ENCODE data around the gene DHCR7.

Gene DHCR7

DNA sequence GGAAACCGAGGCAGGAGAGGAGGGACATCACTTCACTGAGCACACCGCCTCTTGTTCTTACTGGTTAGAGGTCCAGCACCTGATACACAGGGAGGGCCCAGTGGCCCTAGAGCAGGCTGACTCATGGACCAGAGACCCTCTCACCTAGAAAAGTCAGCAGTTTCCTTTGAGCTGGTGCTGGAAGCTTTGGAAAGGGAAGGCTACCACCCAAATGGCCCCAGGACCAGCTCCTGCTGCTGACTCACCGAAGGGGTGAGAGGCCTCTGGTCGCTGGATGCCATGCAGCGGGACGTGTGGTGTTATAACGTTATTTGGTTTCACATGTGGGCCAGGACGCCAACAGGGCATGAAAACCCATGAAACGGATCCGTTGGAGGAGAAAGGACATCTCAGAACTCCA is 8.6 kb upstream of the DHCR7 start:
- ATAC-seq (ENCODE audit: low read depth), result no peak
- peaks cover 4% of the 10 kb centered on the region for H3K4me1 ChIP-seq (ENCODE audit: insufficient read depth, poor library complexity, severe bottlenecking)
- TF ChIP-seq, protein P1, sequence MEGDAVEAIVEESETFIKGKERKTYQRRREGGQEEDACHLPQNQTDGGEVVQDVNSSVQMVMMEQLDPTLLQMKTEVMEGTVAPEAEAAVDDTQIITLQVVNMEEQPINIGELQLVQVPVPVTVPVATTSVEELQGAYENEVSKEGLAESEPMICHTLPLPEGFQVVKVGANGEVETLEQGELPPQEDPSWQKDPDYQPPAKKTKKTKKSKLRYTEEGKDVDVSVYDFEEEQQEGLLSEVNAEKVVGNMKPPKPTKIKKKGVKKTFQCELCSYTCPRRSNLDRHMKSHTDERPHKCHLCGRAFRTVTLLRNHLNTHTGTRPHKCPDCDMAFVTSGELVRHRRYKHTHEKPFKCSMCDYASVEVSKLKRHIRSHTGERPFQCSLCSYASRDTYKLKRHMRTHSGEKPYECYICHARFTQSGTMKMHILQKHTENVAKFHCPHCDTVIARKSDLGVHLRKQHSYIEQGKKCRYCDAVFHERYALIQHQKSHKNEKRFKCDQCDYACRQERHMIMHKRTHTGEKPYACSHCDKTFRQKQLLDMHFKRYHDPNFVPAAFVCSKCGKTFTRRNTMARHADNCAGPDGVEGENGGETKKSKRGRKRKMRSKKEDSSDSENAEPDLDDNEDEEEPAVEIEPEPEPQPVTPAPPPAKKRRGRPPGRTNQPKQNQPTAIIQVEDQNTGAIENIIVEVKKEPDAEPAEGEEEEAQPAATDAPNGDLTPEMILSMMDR (IDR thresholded peaks at IDR 0.05; ENCODE audit: poor library complexity, severe bottlenecking), result no peak

DNA sequence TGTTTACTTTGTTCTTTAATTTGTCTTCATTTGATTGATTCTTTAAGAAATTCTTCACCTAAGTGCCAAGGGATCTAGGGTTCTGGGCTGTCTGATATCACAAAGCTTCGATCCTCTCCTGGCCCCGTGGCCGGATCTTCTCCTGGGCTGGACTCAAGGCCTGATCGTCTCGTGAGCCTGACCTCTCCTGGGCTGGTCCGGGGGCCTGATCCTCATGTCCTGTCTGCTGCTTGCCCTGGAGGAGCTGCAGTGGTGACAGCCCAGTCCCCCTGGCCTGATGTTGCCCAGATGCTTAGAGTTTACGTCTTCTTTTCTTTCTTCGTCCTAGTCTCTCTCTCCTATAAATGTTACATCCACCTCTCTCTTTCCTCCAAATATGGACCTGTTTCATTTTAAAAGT is 8.1 kb upstream of the DHCR7 start:
- H3K27ac ChIP-seq (ENCODE audit: poor library complexity, severe bottlenecking), result no peak overlapping the region
- H3K4me3 ChIP-seq (ENCODE audit: severe bottlenecking), result no peak overlapping the region
- peak; percentile 34 for DNase-seq (ENCODE audit: low spot score)
- TF ChIP-seq, protein P1 (IDR thresholded peaks at IDR 0.05; ENCODE audit: poor library complexity, severe bottlenecking), result no peak
- no peaks in the 10 kb centered on the region for H3K27me3 ChIP-seq (ENCODE audit: insufficient read depth, poor library complexity, severe bottlenecking)
- peaks cover 4% of the 10 kb centered on the region for H3K4me1 ChIP-seq (ENCODE audit: insufficient read depth, poor library complexity, severe bottlenecking)
- no peaks in the 10 kb centered on the region for H3K9me3 ChIP-seq (ENCODE audit: severe bottlenecking)
- peaks cover 39% of the 10 kb centered on the region for H3K36me3 ChIP-seq (ENCODE audit: low read depth)
- no peak for ATAC-seq (ENCODE audit: low read depth)

More for the DNA sequence above, 8.6 kb upstream of the DHCR7 start:
- Histone ChIP-seq H3K4me3 (ENCODE audit: severe bottlenecking) (no peak overlapping the region), H3K36me3 (ENCODE audit: low read depth) (peaks cover 39% of the 10 kb centered on the region), H3K27ac (ENCODE audit: poor library complexity, severe bottlenecking) (no peak overlapping the region), H3K9me3 (ENCODE audit: severe bottlenecking) (no peaks in the 10 kb centered on the region), H3K27me3 (ENCODE audit: insufficient read depth, poor library complexity, severe bottlenecking) (no peaks in the 10 kb centered on the region)
- peak; percentile 19 for DNase-seq (ENCODE audit: low spot score)

DNA sequence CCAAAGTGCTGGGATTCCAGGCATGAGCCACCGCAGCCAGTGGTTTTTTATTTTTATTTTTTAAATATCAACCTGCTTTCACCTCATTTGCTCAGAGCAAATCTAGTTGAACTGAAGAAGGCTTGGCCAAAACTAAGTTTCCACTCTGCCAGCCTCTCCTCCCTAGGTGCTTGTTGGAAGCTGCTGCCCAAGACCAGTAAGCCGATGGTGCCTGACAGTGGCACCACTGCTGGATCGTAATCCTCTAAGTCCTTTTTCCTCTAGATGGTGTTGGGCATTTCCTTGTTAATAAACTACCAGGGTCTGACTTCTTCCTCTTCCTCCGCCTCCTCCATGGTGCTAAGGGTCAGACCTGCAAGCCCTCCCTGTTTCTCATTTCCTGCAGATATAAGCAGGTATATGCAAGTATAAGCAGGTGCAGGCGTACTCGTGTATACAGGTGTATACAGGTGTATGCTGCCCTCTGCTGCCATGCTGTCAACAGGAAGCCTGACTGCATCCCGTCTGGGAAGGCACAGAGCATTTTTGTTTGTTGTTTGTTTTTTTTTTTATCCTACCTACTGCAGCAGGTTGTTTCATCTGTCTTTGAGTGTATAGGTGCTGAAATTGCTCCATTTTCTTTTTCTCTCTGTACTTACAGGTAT is 6.4 kb upstream of the DHCR7 start:
- peaks cover 8% of the 10 kb centered on the region for H3K4me1 ChIP-seq (ENCODE audit: insufficient read depth, poor library complexity, severe bottlenecking)
- DNase-seq (ENCODE audit: low spot score) (peak; percentile 57), ATAC-seq (ENCODE audit: low read depth) (no peak)
- peaks cover 29% of the 10 kb centered on the region for H3K36me3 ChIP-seq (ENCODE audit: low read depth)
- TF ChIP-seq, protein P1 (IDR thresholded peaks at IDR 0.05; ENCODE audit: poor library complexity, severe bottlenecking), result peak; percentile 53
- H3K9me3 ChIP-seq (ENCODE audit: severe bottlenecking), result no peaks in the 10 kb centered on the region
- H3K27me3 ChIP-seq (ENCODE audit: insufficient read depth, poor library complexity, severe bottlenecking), result no peaks in the 10 kb centered on the region
- H3K4me3 ChIP-seq (ENCODE audit: severe bottlenecking), result no peak overlapping the region
- H3K27ac ChIP-seq (ENCODE audit: poor library complexity, severe bottlenecking), result no peak overlapping the region

DNA sequence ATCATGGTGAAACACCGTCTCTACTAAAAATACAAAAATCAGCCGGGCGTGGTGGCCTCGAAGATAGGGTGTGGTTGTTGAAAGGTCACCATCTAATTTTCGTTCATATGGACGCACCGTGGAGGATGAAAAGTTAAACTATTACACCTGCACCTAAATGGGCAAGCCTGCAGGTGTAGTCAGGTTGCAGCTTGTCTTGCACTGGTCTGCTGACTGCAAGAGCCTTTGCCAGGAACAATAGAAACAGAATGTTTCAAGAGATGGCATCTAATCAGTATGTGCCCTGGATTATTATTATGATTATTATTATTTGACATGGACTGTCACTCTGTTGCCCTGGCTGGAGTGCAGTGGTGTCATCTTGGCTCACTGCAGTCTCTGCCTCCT is 5.7 kb upstream of the DHCR7 start:
- TF ChIP-seq, protein P1 (IDR thresholded peaks at IDR 0.05; ENCODE audit: poor library complexity, severe bottlenecking), result no peak

More for the DNA sequence above, 5.7 kb upstream of the DHCR7 start:
- no peaks in the 10 kb centered on the region for H3K9me3 ChIP-seq (ENCODE audit: severe bottlenecking)
- H3K27me3 ChIP-seq (ENCODE audit: insufficient read depth, poor library complexity, severe bottlenecking), result no peaks in the 10 kb centered on the region
- peaks cover 29% of the 10 kb centered on the region for H3K36me3 ChIP-seq (ENCODE audit: low read depth)
- H3K27ac ChIP-seq (ENCODE audit: poor library complexity, severe bottlenecking), result no peak overlapping the region
- peak overlapping the region; percentile 90 for H3K4me3 ChIP-seq (ENCODE audit: severe bottlenecking)
- H3K4me1 ChIP-seq (ENCODE audit: insufficient read depth, poor library complexity, severe bottlenecking), result peaks cover 8% of the 10 kb centered on the region
- DNase-seq (ENCODE audit: low spot score) (peak; percentile 13), ATAC-seq (ENCODE audit: low read depth) (no peak)
